ENCODE measurements around the gene RIMS4.

The RIMS4 gene

GRCh38 chr20:44762466-44763140 is 47.7 kb downstream of the RIMS4 start:
- TF ChIP-seq CTCF (conservative IDR thresholded peaks at IDR 0.05): no peak
- H3K27ac ChIP-seq: no peak overlapping the region

- TF ChIP-seq CTCF (conservative IDR thresholded peaks at IDR 0.05): no peak
- no peak overlapping the region for H3K27ac ChIP-seq
These were observed 48.9 kb downstream of the RIMS4 start for GRCh38 chr20:44761423-44761822.

- H3K27ac ChIP-seq: no peak overlapping the region
- TF ChIP-seq CTCF (conservative IDR thresholded peaks at IDR 0.05): no peak
These were observed 50.8 kb downstream of the RIMS4 start for GRCh38 chr20:44759595-44759994.

- no peak overlapping the region for H3K27ac ChIP-seq
- TF ChIP-seq CTCF (conservative IDR thresholded peaks at IDR 0.05): no peak
These were observed 51.9 kb downstream of the RIMS4 start for GRCh38 chr20:44758247-44759101.

GRCh38 chr20:44756956-44757355 is 53.4 kb downstream of the RIMS4 start:
- no peak for TF ChIP-seq CTCF (conservative IDR thresholded peaks at IDR 0.05)
- H3K27ac ChIP-seq: no peak overlapping the region

GRCh38 chr20:44756011-44756688 is 54.2 kb downstream of the RIMS4 start:
- H3K27ac ChIP-seq: no peak overlapping the region
- TF ChIP-seq CTCF (conservative IDR thresholded peaks at IDR 0.05): no peak

GRCh38 chr20:44754554-44754953 is 55.8 kb downstream of the RIMS4 start:
- TF ChIP-seq CTCF (conservative IDR thresholded peaks at IDR 0.05): no peak
- no peak overlapping the region for H3K27ac ChIP-seq

Data from VCaP (cell line).